ENCODE results near the gene MAPK8IP1. TPM values are rescaled to one million over a fixed set of nuclear protein-coding genes. Genes with fewer than 3 reads are reported as not detected.
A peak's percentile ranks its signal among the peaks of the same experiment; 100 is the strongest.

The MAPK8IP1 gene
- total and polyA plus RNA-seq, 10 donors, result 0.80 to 6.0 (median 3.1) TPM

DNA sequence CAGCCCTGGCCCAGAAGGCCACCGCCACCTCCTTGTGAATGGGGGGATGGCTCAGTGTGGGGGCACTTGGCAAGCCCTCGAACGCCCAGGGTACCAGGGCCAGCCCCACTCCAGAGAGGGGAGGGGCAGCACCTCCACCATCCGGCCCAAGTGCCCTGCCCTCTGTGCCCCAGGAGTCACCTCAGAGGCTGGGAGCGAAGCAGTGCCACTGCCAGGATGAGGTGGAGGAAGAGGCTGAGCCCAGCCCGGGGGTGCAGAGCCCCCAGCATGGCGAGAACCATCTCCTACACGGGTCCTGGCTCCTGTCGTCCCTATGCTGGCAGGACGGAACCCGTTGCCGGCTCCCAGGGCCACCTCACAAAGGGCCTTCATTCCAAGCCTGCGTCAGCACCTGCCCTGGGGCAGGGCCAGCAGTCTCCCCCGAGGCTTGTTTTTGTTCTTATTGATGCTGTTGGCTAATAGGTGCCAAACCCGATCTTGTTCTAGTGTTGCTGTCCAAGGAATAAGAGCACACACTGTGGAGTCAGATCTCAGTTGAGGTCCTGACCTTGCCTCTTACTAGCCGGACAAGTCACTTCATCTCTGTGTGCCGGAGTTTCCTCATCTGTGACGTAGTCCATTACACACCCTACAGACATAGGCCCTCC lies 21.6 kb downstream of the MAPK8IP1 start, which contains the start of gene FREY1:
FREY1 (minus strand) TSS at position 307 of the 647 bp plus-strand sequence; CDS start at position 281, 26 bp downstream.
- H3K27ac ChIP-seq, result no peak within 1 kb of the TSS
- no peaks in the 10 kb centered on the region for H3K27me3 ChIP-seq (replicated peaks in 1 of 7)
- no peak within 1 kb of the TSS for H3K4me3 ChIP-seq
- WGBS, 5 donors, result 61 to 76% (median 74%) methylated on average over 9 to 18 of the region's 18 CpGs
- intact Hi-C loops (cut with DNase I; ENCODE audit: low total_unique reads), result no loop called here
- H3K9me3 ChIP-seq, result no peaks in the 10 kb centered on the region
- peaks cover 0 to 26% (median 11%) of the 10 kb centered on the region in 6 donors for H3K4me1 ChIP-seq
- peaks cover 2 to 38% (median 31%) of the 10 kb centered on the region in 6 donors for H3K36me3 ChIP-seq
- DNase-seq, result no peak
- TF ChIP-seq POLR2AphosphoS5 (IDR thresholded peaks at IDR 0.05), result peak in 2 of 3 donors; percentile 38 to 71
- TF ChIP-seq, protein P1, sequence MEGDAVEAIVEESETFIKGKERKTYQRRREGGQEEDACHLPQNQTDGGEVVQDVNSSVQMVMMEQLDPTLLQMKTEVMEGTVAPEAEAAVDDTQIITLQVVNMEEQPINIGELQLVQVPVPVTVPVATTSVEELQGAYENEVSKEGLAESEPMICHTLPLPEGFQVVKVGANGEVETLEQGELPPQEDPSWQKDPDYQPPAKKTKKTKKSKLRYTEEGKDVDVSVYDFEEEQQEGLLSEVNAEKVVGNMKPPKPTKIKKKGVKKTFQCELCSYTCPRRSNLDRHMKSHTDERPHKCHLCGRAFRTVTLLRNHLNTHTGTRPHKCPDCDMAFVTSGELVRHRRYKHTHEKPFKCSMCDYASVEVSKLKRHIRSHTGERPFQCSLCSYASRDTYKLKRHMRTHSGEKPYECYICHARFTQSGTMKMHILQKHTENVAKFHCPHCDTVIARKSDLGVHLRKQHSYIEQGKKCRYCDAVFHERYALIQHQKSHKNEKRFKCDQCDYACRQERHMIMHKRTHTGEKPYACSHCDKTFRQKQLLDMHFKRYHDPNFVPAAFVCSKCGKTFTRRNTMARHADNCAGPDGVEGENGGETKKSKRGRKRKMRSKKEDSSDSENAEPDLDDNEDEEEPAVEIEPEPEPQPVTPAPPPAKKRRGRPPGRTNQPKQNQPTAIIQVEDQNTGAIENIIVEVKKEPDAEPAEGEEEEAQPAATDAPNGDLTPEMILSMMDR (IDR thresholded peaks at IDR 0.05 in 8 of 11, conservative IDR thresholded peaks at IDR 0.05 in 3 of 11), result no peak

DNA sequence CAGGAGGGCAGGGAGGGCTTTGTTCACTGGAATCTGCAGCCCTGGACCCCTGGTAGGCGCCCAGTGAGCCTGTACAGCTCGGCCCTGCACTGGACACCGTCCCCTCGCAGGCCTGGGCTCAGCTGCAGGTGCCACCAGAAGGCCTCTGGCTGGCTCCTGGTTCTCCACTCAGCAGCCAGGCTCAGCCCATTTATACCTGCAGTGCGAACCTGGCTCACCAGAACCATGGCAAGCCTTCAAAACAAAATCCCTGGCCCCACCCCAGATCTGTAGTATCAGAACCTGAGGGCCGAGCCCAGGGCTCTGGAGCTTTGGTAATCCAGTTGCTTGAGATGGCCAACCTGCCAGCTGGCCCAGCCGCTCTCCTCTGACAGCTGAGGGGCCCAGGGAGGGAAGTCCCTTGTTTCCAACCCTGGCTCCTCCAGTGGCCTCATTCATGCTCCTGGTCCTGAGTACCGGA lies 22.5 kb downstream of the MAPK8IP1 start:
- H3K27ac ChIP-seq, result no peak overlapping the region

DNA sequence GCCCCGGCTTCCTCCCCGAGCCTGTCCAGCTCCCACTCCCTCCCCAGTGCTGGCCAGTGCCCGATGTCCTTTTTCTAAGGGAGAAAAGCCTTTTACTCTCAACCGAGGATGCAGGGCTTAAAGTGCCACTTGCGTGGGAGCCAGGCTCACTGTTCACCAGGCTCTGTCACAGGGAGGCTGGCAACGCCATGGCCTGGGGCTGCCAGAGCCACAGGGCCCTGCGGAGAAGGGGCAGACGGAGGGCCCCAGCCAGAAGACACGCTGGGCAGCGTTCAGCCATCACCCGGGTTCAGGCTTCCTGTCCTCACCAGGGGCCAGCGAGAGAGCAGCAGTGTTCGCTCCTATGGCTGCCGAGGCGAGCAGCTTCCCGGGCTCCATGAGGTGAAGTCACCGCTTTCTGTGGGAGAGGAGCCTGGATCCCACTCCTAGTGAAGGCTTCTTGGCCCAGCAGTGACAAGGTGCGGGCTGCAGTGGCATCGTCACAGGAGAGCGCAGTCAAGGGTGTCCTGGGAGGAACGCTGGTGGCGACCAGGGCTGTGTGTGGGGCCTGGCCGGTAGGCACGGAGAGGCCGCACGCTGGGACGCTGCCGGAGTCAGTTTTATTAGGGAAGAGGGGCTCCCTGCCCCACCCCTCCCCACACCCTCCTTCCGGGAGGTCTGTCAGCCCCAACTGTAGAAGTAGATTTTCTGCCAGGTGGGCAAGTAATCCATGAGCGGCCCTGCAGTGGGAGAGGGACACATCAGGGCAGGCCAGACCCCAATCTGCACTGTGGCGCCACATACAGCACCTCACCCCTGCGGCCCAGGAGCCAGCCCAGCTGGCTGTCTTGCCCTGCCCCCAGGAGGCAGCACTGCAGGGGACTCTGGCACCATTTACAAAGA lies 24.4 kb downstream of the MAPK8IP1 start:
- Histone ChIP-seq H3K9me3 (no peaks in the 10 kb centered on the region), H3K36me3 (peaks cover 2 to 62% (median 59%) of the 10 kb centered on the region in 6 donors), H3K27me3 (replicated peaks in 1 of 7) (no peaks in the 10 kb centered on the region), H3K27ac (no peak overlapping the region), H3K4me1 (peaks cover 0 to 38% (median 11%) of the 10 kb centered on the region in 6 donors), H3K4me3 (no peak overlapping the region)
- no peak for DNase-seq
- TF ChIP-seq, protein P1 (IDR thresholded peaks at IDR 0.05 in 8 of 11, conservative IDR thresholded peaks at IDR 0.05 in 3 of 11), result no peak
- TF ChIP-seq POLR2AphosphoS5 (IDR thresholded peaks at IDR 0.05), result peak in 1 of 3 donors; percentile 57
- intact Hi-C loops (cut with DNase I; ENCODE audit: low total_unique reads), result no loop called here
- 90 to 95% (median 93%) methylated on average over 24 to 32 of the region's 32 CpGs for WGBS, 5 donors

More for the DNA sequence above, 22.5 kb downstream of the MAPK8IP1 start:
- intact Hi-C loops (cut with DNase I; ENCODE audit: low total_unique reads), result no loop called here
- no peaks in the 10 kb centered on the region for H3K27me3 ChIP-seq (replicated peaks in 1 of 7)
- H3K9me3 ChIP-seq, result no peaks in the 10 kb centered on the region
- H3K4me3 ChIP-seq, result no peak overlapping the region
- WGBS, 5 donors, result 72 to 92% (median 88%) methylated on average over 4 to 8 of the region's 8 CpGs
- peaks cover 2 to 47% (median 40%) of the 10 kb centered on the region in 6 donors for H3K36me3 ChIP-seq
- no peak for DNase-seq
- no peak for TF ChIP-seq POLR2A (IDR thresholded peaks at IDR 0.05)
- peak in 2 of 3 donors; percentile 14 to 68 for TF ChIP-seq POLR2AphosphoS5 (IDR thresholded peaks at IDR 0.05)
- peaks cover 0 to 26% (median 11%) of the 10 kb centered on the region in 6 donors for H3K4me1 ChIP-seq

DNA sequence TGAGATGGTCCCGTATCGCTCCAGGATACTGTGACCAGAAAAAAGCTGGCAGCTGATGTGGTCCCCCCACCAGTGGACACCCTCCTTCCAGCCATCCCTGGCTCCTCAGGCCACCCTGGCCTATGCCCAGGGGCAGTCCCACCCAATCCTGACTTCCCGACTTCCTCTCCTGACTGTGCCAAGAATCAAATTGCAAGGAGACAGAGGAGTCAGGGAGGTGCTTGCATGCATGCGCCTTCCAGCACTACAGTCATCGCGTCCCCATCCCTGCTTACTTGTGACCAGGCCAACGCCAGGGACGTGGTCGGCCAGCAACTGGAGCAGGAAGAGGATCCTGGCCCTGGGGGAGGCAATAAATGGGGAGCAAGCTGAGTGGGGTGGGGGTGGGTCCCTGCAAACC lies 25.2 kb downstream of the MAPK8IP1 start:
- TF ChIP-seq, protein P1 (IDR thresholded peaks at IDR 0.05 in 8 of 11, conservative IDR thresholded peaks at IDR 0.05 in 3 of 11), result no peak
- TF ChIP-seq POLR2A (IDR thresholded peaks at IDR 0.05) (no peak), POLR2AphosphoS5 (IDR thresholded peaks at IDR 0.05) (no peak)
- Histone ChIP-seq H3K4me3 (no peak overlapping the region), H3K27ac (no peak overlapping the region), H3K27me3 (replicated peaks in 1 of 7) (no peaks in the 10 kb centered on the region), H3K9me3 (no peaks in the 10 kb centered on the region), H3K36me3 (peaks cover 2 to 70% (median 66%) of the 10 kb centered on the region in 6 donors), H3K4me1 (peaks cover 0 to 42% (median 13%) of the 10 kb centered on the region in 6 donors)
- intact Hi-C loops (cut with DNase I; ENCODE audit: low total_unique reads), result no loop called here
- DNase-seq, result no peak
- WGBS, 5 donors, result 89 to 93% (median 91%) methylated on average over 9 of the region's 9 CpGs
